Measurements from ENCODE around the gene PCYT1A. TPM values are rescaled to one million over a fixed set of nuclear protein-coding genes. Genes with fewer than 3 reads are reported as not detected.

The PCYT1A gene
- total and polyA plus RNA-seq, 2 of the 13 experiments (the other 11 are each of a cell fraction or from before 2014, with no cell fraction given): 26.4 to 45.3 TPM

DNA sequence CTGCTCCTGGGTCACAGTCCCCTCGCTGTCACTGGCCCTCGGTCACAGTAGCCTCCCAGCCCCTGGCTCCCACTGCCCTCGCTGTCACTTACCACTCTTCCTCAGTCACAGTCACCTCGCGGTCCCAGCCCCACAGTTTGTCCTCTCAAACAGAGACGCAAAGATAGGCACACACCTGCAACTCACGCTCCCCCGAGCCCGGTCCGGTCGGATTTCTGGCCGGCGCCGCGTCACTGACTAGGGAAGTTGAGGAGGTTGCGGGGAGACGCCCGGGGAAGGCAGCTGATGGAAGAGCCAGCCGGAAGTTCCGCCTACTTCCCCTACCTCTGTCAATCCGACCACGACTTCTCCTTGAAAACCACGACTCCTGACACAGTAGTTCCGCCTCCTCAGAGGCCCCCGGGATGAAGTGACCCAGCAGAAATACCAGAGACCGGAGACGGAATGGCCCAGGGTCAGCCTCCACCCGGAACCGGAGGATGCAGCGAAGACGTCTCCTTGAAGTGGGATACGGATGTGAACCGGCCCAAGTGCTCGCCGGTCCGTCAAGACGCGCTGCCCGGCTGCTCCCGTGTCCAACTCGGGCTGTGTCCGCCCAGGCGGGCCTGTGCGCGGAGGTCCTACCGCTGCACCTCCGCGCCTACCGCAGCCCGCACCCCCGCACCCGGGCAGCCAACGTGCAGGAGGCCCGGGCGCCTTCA lies at the start of gene PCYT1A (continued):
- TF ChIP-seq SETDB1 (CRISPR knock-in tag; IDR thresholded peaks at IDR 0.05; ENCODE audit: borderline replicate concordance): no peak
- peak; percentile 76 for TF ChIP-seq ZNF317 (CRISPR knock-in tag; IDR thresholded peaks at IDR 0.05)
- TF ChIP-seq RFX5 (IDR thresholded peaks at IDR 0.05; ENCODE audit: low read depth, low read length): no peak; the same call in 1 of the 2 replicates
- no peak for TF ChIP-seq RARG (CRISPR knock-in tag; IDR thresholded peaks at IDR 0.05; ENCODE audit: low read depth)
- peak; percentile 28 for TF ChIP-seq RBM39 (IDR thresholded peaks at IDR 0.05; ENCODE audit: low read depth, low read length, poor library complexity, severe bottlenecking)
- TF ChIP-seq SRSF1 (optimal IDR thresholded peaks at IDR 0.05; ENCODE audit: low read depth, low read length): peak; percentile 91
- TF ChIP-seq SOX13 (IDR thresholded peaks at IDR 0.05): no peak
- no peak for TF ChIP-seq SOX13 (CRISPR knock-in tag; conservative IDR thresholded peaks at IDR 0.05 in 1 of 2, IDR thresholded peaks at IDR 0.05 in 1 of 2)
- TF ChIP-seq ZNF629 (CRISPR knock-in tag; conservative IDR thresholded peaks at IDR 0.05): no peak
- TF ChIP-seq NR1H2 (CRISPR knock-in tag; IDR thresholded peaks at IDR 0.05; ENCODE audit: borderline replicate concordance, low read depth): no peak
- TF ChIP-seq ZNF496 (CRISPR knock-in tag; IDR thresholded peaks at IDR 0.05; ENCODE audit: insufficient replicate concordance): no peak
- peak; percentile 79 for TF ChIP-seq DBP (CRISPR knock-in tag; IDR thresholded peaks at IDR 0.05; ENCODE audit: not compliant biosample characterization)
- 0 out of 2 replicates have a peak, but pooled peaks have one; percentile 18 for TF ChIP-seq ZNF138 (CRISPR knock-in tag; IDR thresholded peaks at IDR 0.05; ENCODE audit: low read depth)
- TF ChIP-seq, protein P1, sequence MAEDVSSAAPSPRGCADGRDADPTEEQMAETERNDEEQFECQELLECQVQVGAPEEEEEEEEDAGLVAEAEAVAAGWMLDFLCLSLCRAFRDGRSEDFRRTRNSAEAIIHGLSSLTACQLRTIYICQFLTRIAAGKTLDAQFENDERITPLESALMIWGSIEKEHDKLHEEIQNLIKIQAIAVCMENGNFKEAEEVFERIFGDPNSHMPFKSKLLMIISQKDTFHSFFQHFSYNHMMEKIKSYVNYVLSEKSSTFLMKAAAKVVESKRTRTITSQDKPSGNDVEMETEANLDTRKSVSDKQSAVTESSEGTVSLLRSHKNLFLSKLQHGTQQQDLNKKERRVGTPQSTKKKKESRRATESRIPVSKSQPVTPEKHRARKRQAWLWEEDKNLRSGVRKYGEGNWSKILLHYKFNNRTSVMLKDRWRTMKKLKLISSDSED (CRISPR knock-in tag; IDR thresholded peaks at IDR 0.05): peak; percentile 68; the same call in 1 of the 2 replicates
- TF ChIP-seq MAZ (IDR thresholded peaks at IDR 0.05; ENCODE audit: borderline replicate concordance, low read depth, low read length): peak; percentile 20; the same call in 1 of the 2 replicates
- TF ChIP-seq MAZ (CRISPR knock-in tag; IDR thresholded peaks at IDR 0.05; ENCODE audit: low read depth): peak; percentile 65; the same call in 1 of the 2 replicates
- TF ChIP-seq TEF (CRISPR knock-in tag; IDR thresholded peaks at IDR 0.05): no peak
- TF ChIP-seq ZNF543 (CRISPR knock-in tag; IDR thresholded peaks at IDR 0.05): peak; percentile 73; the same call in 1 of the 2 replicates
- TF ChIP-seq ZNF382 (CRISPR knock-in tag; IDR thresholded peaks at IDR 0.05; ENCODE audit: borderline replicate concordance): no peak
- TF ChIP-seq KDM2A (CRISPR knock-in tag; IDR thresholded peaks at IDR 0.05; ENCODE audit: borderline replicate concordance, low read depth): peak; percentile 84
- TF ChIP-seq ZNF652 (CRISPR knock-in tag; IDR thresholded peaks at IDR 0.05; ENCODE audit: borderline replicate concordance, low read depth): no peak; the same call in 1 of the 2 replicates
- no peak for TF ChIP-seq ZNF484 (CRISPR knock-in tag; IDR thresholded peaks at IDR 0.05; ENCODE audit: borderline replicate concordance, low read depth)
- peak; percentile 93 for TF ChIP-seq KDM5A (IDR thresholded peaks at IDR 0.05; ENCODE audit: borderline replicate concordance, low read length)
- TF ChIP-seq HBP1 (CRISPR knock-in tag; IDR thresholded peaks at IDR 0.05; ENCODE audit: low read depth): peak; percentile 68; the same call in 1 of the 2 replicates
- TF ChIP-seq ZNF550 (CRISPR knock-in tag; IDR thresholded peaks at IDR 0.05; ENCODE audit: borderline replicate concordance): no peak
- no peak for TF ChIP-seq HES4 (CRISPR knock-in tag; IDR thresholded peaks at IDR 0.05; ENCODE audit: borderline replicate concordance)
